DOHH2 (cell line): ENCODE data around the gene NRCAM.

Source experiments
- EZH2phosphoT487 ChIP-seq: fragments of 200-600 bp; sonication (generic); IDR thresholded peaks from 2 replicates; pipeline ENCODE4 v1.6.1; 2017; ENCODE audit warnings: borderline replicate concordance, mild to moderate bottlenecking, antibody characterized with exemption, low read length, moderate library complexity, mixed read lengths
- TF ChIP-seq, protein P1 (sequence below): fragments of 200-600 bp; sonication (generic); IDR thresholded peaks from one replicate; pipeline ENCODE4 v1.5.1; 2014; ENCODE audit warnings: antibody characterized with exemption, mild to moderate bottlenecking, low read depth, low read length; ENCODE audit not compliant: poor library complexity, severe bottlenecking

DNA sequence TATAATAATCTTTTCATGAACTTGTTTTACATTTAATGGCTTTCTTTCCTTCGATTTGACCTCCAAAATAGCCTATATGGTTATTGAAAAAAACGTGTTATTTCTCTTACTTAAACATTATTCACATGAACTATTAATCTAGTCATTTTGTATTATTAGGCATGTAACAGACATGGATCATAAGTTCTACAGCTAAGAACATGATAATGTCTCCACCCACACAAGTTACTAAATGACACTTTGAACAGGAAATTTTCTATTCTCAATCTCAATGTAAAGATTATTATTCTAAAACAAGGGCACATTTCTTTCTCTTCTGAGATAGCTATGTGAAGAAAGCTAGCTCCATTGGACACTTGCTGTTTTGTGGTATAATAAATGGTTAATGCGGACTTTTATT lies 336.0 kb downstream of the NRCAM start:
- TF ChIP-seq, protein P1, sequence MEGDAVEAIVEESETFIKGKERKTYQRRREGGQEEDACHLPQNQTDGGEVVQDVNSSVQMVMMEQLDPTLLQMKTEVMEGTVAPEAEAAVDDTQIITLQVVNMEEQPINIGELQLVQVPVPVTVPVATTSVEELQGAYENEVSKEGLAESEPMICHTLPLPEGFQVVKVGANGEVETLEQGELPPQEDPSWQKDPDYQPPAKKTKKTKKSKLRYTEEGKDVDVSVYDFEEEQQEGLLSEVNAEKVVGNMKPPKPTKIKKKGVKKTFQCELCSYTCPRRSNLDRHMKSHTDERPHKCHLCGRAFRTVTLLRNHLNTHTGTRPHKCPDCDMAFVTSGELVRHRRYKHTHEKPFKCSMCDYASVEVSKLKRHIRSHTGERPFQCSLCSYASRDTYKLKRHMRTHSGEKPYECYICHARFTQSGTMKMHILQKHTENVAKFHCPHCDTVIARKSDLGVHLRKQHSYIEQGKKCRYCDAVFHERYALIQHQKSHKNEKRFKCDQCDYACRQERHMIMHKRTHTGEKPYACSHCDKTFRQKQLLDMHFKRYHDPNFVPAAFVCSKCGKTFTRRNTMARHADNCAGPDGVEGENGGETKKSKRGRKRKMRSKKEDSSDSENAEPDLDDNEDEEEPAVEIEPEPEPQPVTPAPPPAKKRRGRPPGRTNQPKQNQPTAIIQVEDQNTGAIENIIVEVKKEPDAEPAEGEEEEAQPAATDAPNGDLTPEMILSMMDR = no peak
- TF ChIP-seq EZH2phosphoT487 = no peak
